GM12891 (cell line): ENCODE data around the gene SPTBN1.

Source experiments
- POLR2A ChIP-seq: IDR thresholded peaks from 2 replicates; pipeline ENCODE4 v1.6.1; 2011; ENCODE audit warnings: low read depth, low read length, control low read depth
- POLR2AphosphoS5 ChIP-seq: IDR thresholded peaks from 2 replicates; pipeline ENCODE4 v1.6.1; 2011; ENCODE audit warnings: low read depth, low read length, control low read depth

DNA sequence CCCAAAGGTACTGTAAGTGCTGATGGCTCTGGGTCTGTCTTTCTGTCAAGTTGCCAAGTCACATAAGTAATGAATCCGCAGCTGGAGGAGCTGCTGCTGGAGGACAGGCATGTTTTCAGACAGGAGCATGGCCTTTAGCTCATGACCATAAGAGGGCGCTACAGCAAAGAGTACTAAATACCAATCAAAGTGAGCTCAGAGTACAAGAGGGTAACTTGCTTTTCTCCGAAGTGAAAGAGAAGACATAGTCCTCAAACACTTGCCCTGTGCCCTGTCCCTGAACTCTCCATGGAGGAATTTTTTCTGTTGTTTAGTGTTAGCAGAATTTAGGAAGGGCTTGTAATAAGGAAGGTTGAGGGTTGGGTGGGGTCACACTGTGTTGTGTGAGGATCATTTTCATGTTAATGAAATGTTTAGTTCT is 209.3 kb downstream of the SPTBN1 start:
- peak; percentile 39; the same call in 1 of the 2 replicates for TF ChIP-seq POLR2A
- no peak for TF ChIP-seq POLR2AphosphoS5
